ENCODE results near the gene MATR3.

GRCh38 chr5:139282197-139282557, 11.4 kb upstream of the MATR3 start:
- TF ChIP-seq CTCF (IDR thresholded peaks at IDR 0.05) (no peak), POLR2AphosphoS5 (IDR thresholded peaks at IDR 0.05) (no peak)
